ENCODE results near the gene ITPK1. TPM values are rescaled to one million over a fixed set of nuclear protein-coding genes. Genes with fewer than 3 reads are reported as not detected.
A peak's percentile ranks its signal among the peaks of the same experiment; 100 is the strongest.

ITPK1 gene
- total RNA-seq, 1 experiment from 2014 or later: 133 TPM

- intact Hi-C loops (cut with micrococcal nuclease): no loop called here
- H3K36me3 Mint-ChIP-seq (ENCODE audit: insufficient read depth, unreplicated experiment): peaks cover 25% of the 10 kb centered on the region
- H3K9me3 Mint-ChIP-seq (ENCODE audit: unreplicated experiment): no peaks in the 10 kb centered on the region
- ChIA-PET POLR2A (interaction anchor here (0.8 kb wide), 2 partner anchors 12 to 25 kb away, joined by 3 to 4 read pairs; no protein-coding TSS in a partner anchor), CTCF (interaction anchor here (0.6 to 1.2 kb wide), 3 partner anchors 9 to 210 kb away, joined by 3 read pairs; no protein-coding TSS in a partner anchor)
- no peak overlapping the region for H3K27ac Mint-ChIP-seq (ENCODE audit: low read depth, unreplicated experiment)
- H3K27me3 Mint-ChIP-seq (ENCODE audit: insufficient read depth, unreplicated experiment): no peaks in the 10 kb centered on the region
- H3K4me3 Mint-ChIP-seq (ENCODE audit: unreplicated experiment): no peak overlapping the region
- peaks cover 10% of the 10 kb centered on the region for H3K4me1 Mint-ChIP-seq (ENCODE audit: insufficient read depth, unreplicated experiment)
- no peak for TF ChIP-seq CTCF (IDR thresholded peaks at IDR 0.05; ENCODE audit: unreplicated experiment)
- DNase-seq (ENCODE audit: unreplicated experiment): no peak
- BruUV-seq (replicated peaks): no TSS peak
Observed at GRCh38 chr14:92938235-92938875, 177.4 kb downstream of the ITPK1 start.

GRCh38 chr14:92937051-92937937 is 178.4 kb downstream of the ITPK1 start:
- ChIA-PET POLR2A (interaction anchor here (0.8 kb wide), 2 partner anchors 11 to 24 kb away, joined by 3 to 4 read pairs; no protein-coding TSS in a partner anchor), CTCF (interaction anchor here (0.7 to 1.1 kb wide), 2 partner anchors 9 to 10 kb away, joined by 3 to 4 read pairs; no protein-coding TSS in a partner anchor)
- no peak for TF ChIP-seq CTCF (IDR thresholded peaks at IDR 0.05; ENCODE audit: unreplicated experiment)
- peak; percentile 40 for DNase-seq (ENCODE audit: unreplicated experiment)
- Mint-ChIP-seq H3K4me1 (ENCODE audit: insufficient read depth, unreplicated experiment) (peaks cover 10% of the 10 kb centered on the region), H3K9me3 (ENCODE audit: unreplicated experiment) (no peaks in the 10 kb centered on the region), H3K27me3 (ENCODE audit: insufficient read depth, unreplicated experiment) (no peaks in the 10 kb centered on the region), H3K4me3 (ENCODE audit: unreplicated experiment) (no peak overlapping the region), H3K27ac (ENCODE audit: low read depth, unreplicated experiment) (no peak overlapping the region), H3K36me3 (ENCODE audit: insufficient read depth, unreplicated experiment) (peaks cover 21% of the 10 kb centered on the region)
- BruUV-seq (replicated peaks): no TSS peak
- intact Hi-C loops (cut with micrococcal nuclease): no loop called here

- Mint-ChIP-seq H3K4me3 (ENCODE audit: unreplicated experiment) (no peak overlapping the region), H3K9me3 (ENCODE audit: unreplicated experiment) (no peaks in the 10 kb centered on the region), H3K4me1 (ENCODE audit: insufficient read depth, unreplicated experiment) (peaks cover 16% of the 10 kb centered on the region), H3K27me3 (ENCODE audit: insufficient read depth, unreplicated experiment) (no peaks in the 10 kb centered on the region), H3K27ac (ENCODE audit: low read depth, unreplicated experiment) (no peak overlapping the region), H3K36me3 (ENCODE audit: insufficient read depth, unreplicated experiment) (peaks cover 11% of the 10 kb centered on the region)
- intact Hi-C loops (cut with micrococcal nuclease): no loop called here
- no TSS peak for BruUV-seq (replicated peaks)
- no peak for TF ChIP-seq CTCF (IDR thresholded peaks at IDR 0.05; ENCODE audit: unreplicated experiment)
- no peak for DNase-seq (ENCODE audit: unreplicated experiment)
- CTCF ChIA-PET: no interaction called here
- POLR2A ChIA-PET: no interaction called here
Observed at GRCh38 chr14:92936085-92936484, 179.6 kb downstream of the ITPK1 start.

GRCh38 chr14:92935446-92935845 is 180.3 kb downstream of the ITPK1 start:
- Mint-ChIP-seq H3K27me3 (ENCODE audit: insufficient read depth, unreplicated experiment) (no peaks in the 10 kb centered on the region), H3K27ac (ENCODE audit: low read depth, unreplicated experiment) (no peak overlapping the region), H3K9me3 (ENCODE audit: unreplicated experiment) (no peaks in the 10 kb centered on the region), H3K4me1 (ENCODE audit: insufficient read depth, unreplicated experiment) (peaks cover 19% of the 10 kb centered on the region), H3K36me3 (ENCODE audit: insufficient read depth, unreplicated experiment) (peaks cover 7% of the 10 kb centered on the region), H3K4me3 (ENCODE audit: unreplicated experiment) (no peak overlapping the region)
- CTCF ChIA-PET: interaction anchor here (1.0 kb wide), 1 partner anchor 179 kb away, joined by 3 read pairs; no protein-coding TSS in a partner anchor
- POLR2A ChIA-PET: no interaction called here
- intact Hi-C loops (cut with micrococcal nuclease): no loop called here
- TF ChIP-seq CTCF (IDR thresholded peaks at IDR 0.05; ENCODE audit: unreplicated experiment): no peak
- no TSS peak for BruUV-seq (replicated peaks)
- DNase-seq (ENCODE audit: unreplicated experiment): no peak

Data from MCF 10A (cell line).